Caco-2 (cell line): ENCODE results near the gene BAHCC1. TPM values are rescaled to one million over a fixed set of nuclear protein-coding genes. Genes with fewer than 3 reads are reported as not detected.
A peak's percentile ranks its signal among the peaks of the same experiment; 100 is the strongest.

Experiments
- BruUV-seq: library from RNA; stranded (reverse); fragments of 400-500 nt; replicated peaks from 2 replicates; lab custom pipeline; 2021; lab: Mats Ljungman, UMichigan
- CTCF ChIA-PET: fragments of 300-600 bp; sonication (Branson Sonifier 250); formaldehyde crosslinking; loops from one replicate; lab custom pipeline; 2022; ENCODE audit warnings: antibody characterized with exemption; lab: Charles Lee
- POLR2A ChIA-PET: fragments of 300-600 bp; sonication (Branson Sonifier 250); formaldehyde crosslinking; loops from one replicate; lab custom pipeline; 2022; ENCODE audit warnings: antibody characterized with exemption; lab: Charles Lee
- DNase-seq, 2 experiments: peaks; one replicate each; pipeline versions ENCODE4 v3.0.0 to v3.0.0-alpha.2; 2020 to 2022
- H3K27me3 ChIP-seq: replicated peaks from 2 replicates; pipeline ENCODE4 v1.6.0; 2011; ENCODE audit warnings: low read length; ENCODE audit not compliant: control insufficient read depth, insufficient read depth
- H3K36me3 ChIP-seq: 2 replicates; pipeline ENCODE4 v1.5.1; 2011; ENCODE audit warnings: low read length; ENCODE audit not compliant: control insufficient read depth, insufficient read depth
- H3K4me1 ChIP-seq: fragments of 250-450 bp; sonication (Bioruptor Pico); 2 replicates; pipeline ENCODE4 v1.5.1; 2020; ENCODE audit warnings: mild to moderate bottlenecking
- H3K4me3 ChIP-seq: 2 replicates; pipeline ENCODE4 v1.5.1; 2011; ENCODE audit warnings: low read depth, mild to moderate bottlenecking, control low read depth, low read length
- H3K9me3 ChIP-seq: fragments of 250-450 bp; sonication (Bioruptor Pico); 2 replicates; pipeline ENCODE4 v1.5.1; 2020; ENCODE audit warnings: mild to moderate bottlenecking, moderate library complexity
- H3K27ac Mint-ChIP-seq: one replicate; pipeline ENCODE4 v1.8.0; 2022; ENCODE audit warnings: mixed read lengths; ENCODE audit not compliant: unreplicated experiment
- H3K27me3 Mint-ChIP-seq: one replicate; pipeline ENCODE4 v1.8.0; 2022; ENCODE audit warnings: mixed read lengths; ENCODE audit not compliant: insufficient read depth, unreplicated experiment
- H3K36me3 Mint-ChIP-seq: one replicate; pipeline ENCODE4 v1.8.0; 2022; ENCODE audit warnings: mild to moderate bottlenecking, mixed read lengths; ENCODE audit not compliant: insufficient read depth, unreplicated experiment
- H3K4me1 Mint-ChIP-seq: one replicate; pipeline ENCODE4 v1.8.0; 2022; ENCODE audit warnings: low read depth, mixed read lengths; ENCODE audit not compliant: unreplicated experiment
- H3K4me3 Mint-ChIP-seq: one replicate; pipeline ENCODE4 v1.8.0; 2022; ENCODE audit warnings: mild to moderate bottlenecking, moderate library complexity, mixed read lengths; ENCODE audit not compliant: unreplicated experiment
- H3K9me3 Mint-ChIP-seq: one replicate; pipeline ENCODE4 v1.8.0; 2022; ENCODE audit warnings: mixed read lengths; ENCODE audit not compliant: unreplicated experiment
- CTCF ChIP-seq, 2 experiments: fragments of 200-600 bp in 1 of 2; IDR thresholded peaks; 1 replicate in 1 of 2; 2 replicates in 1 of 2; pipeline versions ENCODE4 v1.5.1 to v1.8.0; 2011 to 2022; ENCODE audit warnings: antibody characterized with exemption in 1 of 2, control low read depth in 1 of 2, inconsistent platforms in 1 of 2, low read depth in 1 of 2, low read length in 1 of 2, mild to moderate bottlenecking in 1 of 2, moderate library complexity in 1 of 2; ENCODE audit not compliant: insufficient read depth in 1 of 2, severe bottlenecking in 1 of 2, unreplicated experiment in 1 of 2
- intact Hi-C: fragments of 100-400 bp; cut with micrococcal nuclease; formaldehyde crosslinking; loops from one replicate; pipeline ENCODE4 v1.10.0; 2022; ENCODE audit not compliant: unreplicated experiment
- total RNA-seq: library from RNA; stranded (reverse); gene quantifications from 2 replicates; pipeline ENCODE4 v1.2.3, GENCODE V29; 2022

Gene BAHCC1
- total RNA-seq, 1 experiment from 2014 or later = 10.2 TPM

- no peaks in the 10 kb centered on the region for H3K36me3 Mint-ChIP-seq
- ChIA-PET CTCF (interaction anchor here (1.0 kb wide), 1 partner anchor 45 kb away, joined by 4 read pairs; no protein-coding TSS in a partner anchor), POLR2A (interaction anchor here (0.6 kb wide), 3 partner anchors 23 to 219 kb away, joined by 3 to 5 read pairs (median 4); no protein-coding TSS in a partner anchor)
- peaks cover 5% of the 10 kb centered on the region for H3K4me1 Mint-ChIP-seq
- no peaks in the 10 kb centered on the region for H3K27me3 Mint-ChIP-seq
- intact Hi-C loops = no loop called here
- no TSS peak for BruUV-seq
- no peak overlapping the region for H3K27ac Mint-ChIP-seq
- peaks cover 22% of the 10 kb centered on the region for H3K4me1 ChIP-seq
- H3K9me3 ChIP-seq = no peaks in the 10 kb centered on the region
- no peak for DNase-seq
- H3K9me3 Mint-ChIP-seq = no peaks in the 10 kb centered on the region
- H3K36me3 ChIP-seq = no peaks in the 10 kb centered on the region
- no peak for TF ChIP-seq CTCF (IDR thresholded peaks at IDR 0.05; ENCODE audit: insufficient read depth in 1 of 2, low read depth in 1 of 2, low read length in 1 of 2, severe bottlenecking in 1 of 2, unreplicated experiment in 1 of 2)
- H3K27me3 ChIP-seq = no peaks in the 10 kb centered on the region
- H3K4me3 ChIP-seq = no peak overlapping the region
- H3K4me3 Mint-ChIP-seq = no peak overlapping the region
These were observed 91.0 kb downstream of the BAHCC1 start for GRCh38 chr17:81486199-81486810.

- ChIA-PET POLR2A (interaction anchor here (0.6 kb wide), 3 partner anchors 22 to 220 kb away, joined by 3 to 5 read pairs (median 4); no protein-coding TSS in a partner anchor), CTCF (interaction anchor here (1.0 kb wide), 1 partner anchor 46 kb away, joined by 4 read pairs; no protein-coding TSS in a partner anchor)
- H3K4me1 ChIP-seq = peaks cover 22% of the 10 kb centered on the region
- BruUV-seq = no TSS peak
- Mint-ChIP-seq H3K27ac (no peak overlapping the region), H3K9me3 (no peaks in the 10 kb centered on the region), H3K4me3 (peak overlapping the region; percentile 53), H3K27me3 (no peaks in the 10 kb centered on the region), H3K36me3 (no peaks in the 10 kb centered on the region), H3K4me1 (peaks cover 6% of the 10 kb centered on the region)
- H3K36me3 ChIP-seq = no peaks in the 10 kb centered on the region
- intact Hi-C loops = no loop called here
- DNase-seq = no peak
- H3K4me3 ChIP-seq = peak overlapping the region; percentile 89
- H3K27me3 ChIP-seq = no peaks in the 10 kb centered on the region
- no peak for TF ChIP-seq CTCF (IDR thresholded peaks at IDR 0.05; ENCODE audit: insufficient read depth in 1 of 2, low read depth in 1 of 2, low read length in 1 of 2, severe bottlenecking in 1 of 2, unreplicated experiment in 1 of 2)
- no peaks in the 10 kb centered on the region for H3K9me3 ChIP-seq
These were observed 91.8 kb downstream of the BAHCC1 start for GRCh38 chr17:81487089-81487486.

GRCh38 chr17:81487487-81488275, 92.4 kb downstream of the BAHCC1 start:
- Mint-ChIP-seq H3K4me3 (peak overlapping the region; percentile 53), H3K27me3 (no peaks in the 10 kb centered on the region), H3K27ac (no peak overlapping the region), H3K4me1 (peaks cover 6% of the 10 kb centered on the region), H3K9me3 (no peaks in the 10 kb centered on the region), H3K36me3 (no peaks in the 10 kb centered on the region)
- no peak for TF ChIP-seq CTCF (IDR thresholded peaks at IDR 0.05; ENCODE audit: insufficient read depth in 1 of 2, low read depth in 1 of 2, low read length in 1 of 2, severe bottlenecking in 1 of 2, unreplicated experiment in 1 of 2)
- Histone ChIP-seq H3K4me3 (peak overlapping the region; percentile 89), H3K27me3 (no peaks in the 10 kb centered on the region), H3K9me3 (no peaks in the 10 kb centered on the region), H3K4me1 (peaks cover 22% of the 10 kb centered on the region), H3K36me3 (no peaks in the 10 kb centered on the region)
- ChIA-PET CTCF (interaction anchor here (1.0 kb wide), 1 partner anchor 47 kb away, joined by 4 read pairs; no protein-coding TSS in a partner anchor), POLR2A (no interaction called here)
- intact Hi-C loops = no loop called here
- DNase-seq = peak; percentile 79 to 92
- BruUV-seq = TSS peak; percentile 88
